HFFc6 (cell line): ENCODE measurements around the gene PGK2. TPM values are rescaled to one million over a fixed set of nuclear protein-coding genes. Genes with fewer than 3 reads are reported as not detected.

Experiments
- DNase-seq: peaks from one replicate; pipeline ENCODE4 v3.0.0-alpha.2; 2018
- H3K27ac Mint-ChIP-seq: 2 replicates; pipeline ENCODE4 v1.8.0; 2020; ENCODE audit warnings: mild to moderate bottlenecking, mixed read lengths
- H3K27me3 Mint-ChIP-seq: 2 replicates; pipeline ENCODE4 v1.8.0; 2021; ENCODE audit warnings: mild to moderate bottlenecking, moderate library complexity, mixed read lengths; ENCODE audit not compliant: insufficient read depth
- H3K36me3 Mint-ChIP-seq: 2 replicates; pipeline ENCODE4 v1.8.0; 2021; ENCODE audit warnings: low read depth, mixed read lengths
- H3K4me1 Mint-ChIP-seq: 2 replicates; pipeline ENCODE4 v1.8.0; 2020; ENCODE audit warnings: low read depth, mixed read lengths
- H3K4me3 Mint-ChIP-seq: 2 replicates; pipeline ENCODE4 v1.8.0; 2020; ENCODE audit warnings: mild to moderate bottlenecking, moderate library complexity, mixed read lengths
- H3K9me3 Mint-ChIP-seq: 2 replicates; pipeline ENCODE4 v1.8.0; 2020; ENCODE audit warnings: mild to moderate bottlenecking, mixed read lengths
- total RNA-seq, 6 experiments: library from RNA; stranded (reverse); fragmentation: NEBNext Ultra II Directional; extraction: Animal tissue kit (Norgen Biotek cat#: 25700); gene quantifications; 2 replicates in 1 of 6; 3 replicates in 5 of 6; pipeline ENCODE4 v1.2.3, GENCODE V29; 2021
- TF ChIP-seq, protein P1 (sequence below): fragments of 200-600 bp; sonication (generic); IDR thresholded peaks from 2 replicates; pipeline ENCODE4 v1.5.0; 2021; ENCODE audit warnings: antibody characterized with exemption, mild to moderate bottlenecking

The PGK2 gene
- total RNA-seq, 6 experiments from 2014 or later, result not detected

DNA sequence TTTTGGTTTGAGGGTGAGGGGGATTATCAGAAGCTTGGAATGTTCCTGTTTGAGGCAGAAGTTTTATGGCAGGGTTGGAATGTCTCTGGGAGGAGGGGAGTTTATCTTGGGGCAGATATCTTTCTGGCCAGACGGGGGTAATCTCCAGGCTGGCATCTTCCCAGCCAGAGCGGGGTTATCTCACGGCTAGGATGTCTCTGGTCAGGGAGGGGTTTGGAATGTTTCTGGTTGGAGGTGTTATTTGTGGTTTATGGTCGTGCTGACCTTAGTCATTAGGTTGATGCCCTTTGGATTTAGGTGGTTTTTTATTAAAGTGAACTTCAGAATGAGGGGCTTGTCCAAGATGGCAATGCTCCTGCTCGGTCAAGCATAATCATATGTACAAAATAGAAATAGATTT, 14.8 kb downstream of the PGK2 start:
- Mint-ChIP-seq H3K36me3 (peaks cover 7% of the 10 kb centered on the region), H3K27me3 (no peaks in the 10 kb centered on the region), H3K27ac (no peak overlapping the region), H3K4me1 (no peaks in the 10 kb centered on the region), H3K4me3 (no peak overlapping the region), H3K9me3 (peaks cover 28% of the 10 kb centered on the region)
- no peak for DNase-seq
- TF ChIP-seq, protein P1, sequence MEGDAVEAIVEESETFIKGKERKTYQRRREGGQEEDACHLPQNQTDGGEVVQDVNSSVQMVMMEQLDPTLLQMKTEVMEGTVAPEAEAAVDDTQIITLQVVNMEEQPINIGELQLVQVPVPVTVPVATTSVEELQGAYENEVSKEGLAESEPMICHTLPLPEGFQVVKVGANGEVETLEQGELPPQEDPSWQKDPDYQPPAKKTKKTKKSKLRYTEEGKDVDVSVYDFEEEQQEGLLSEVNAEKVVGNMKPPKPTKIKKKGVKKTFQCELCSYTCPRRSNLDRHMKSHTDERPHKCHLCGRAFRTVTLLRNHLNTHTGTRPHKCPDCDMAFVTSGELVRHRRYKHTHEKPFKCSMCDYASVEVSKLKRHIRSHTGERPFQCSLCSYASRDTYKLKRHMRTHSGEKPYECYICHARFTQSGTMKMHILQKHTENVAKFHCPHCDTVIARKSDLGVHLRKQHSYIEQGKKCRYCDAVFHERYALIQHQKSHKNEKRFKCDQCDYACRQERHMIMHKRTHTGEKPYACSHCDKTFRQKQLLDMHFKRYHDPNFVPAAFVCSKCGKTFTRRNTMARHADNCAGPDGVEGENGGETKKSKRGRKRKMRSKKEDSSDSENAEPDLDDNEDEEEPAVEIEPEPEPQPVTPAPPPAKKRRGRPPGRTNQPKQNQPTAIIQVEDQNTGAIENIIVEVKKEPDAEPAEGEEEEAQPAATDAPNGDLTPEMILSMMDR, result no peak

DNA sequence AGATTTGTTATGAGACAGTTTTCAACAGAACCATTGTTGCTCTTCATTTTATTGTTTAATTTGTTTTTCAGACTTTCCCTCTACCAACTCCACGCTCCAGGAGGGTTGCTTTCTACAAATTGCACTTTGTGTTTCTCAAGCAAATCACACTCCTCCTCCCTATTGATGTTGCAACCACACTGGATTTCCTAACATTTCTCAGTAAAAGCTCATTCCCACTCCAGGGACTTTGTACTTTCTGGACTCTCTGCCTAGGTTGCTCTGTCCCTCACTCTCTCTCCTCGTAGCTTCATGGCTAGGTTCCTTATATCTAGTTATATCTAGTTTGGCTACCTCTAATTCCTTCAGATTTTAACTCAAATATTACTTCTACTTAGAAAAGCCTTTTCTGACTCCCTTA, 20.3 kb downstream of the PGK2 start:
- Mint-ChIP-seq H3K27me3 (no peaks in the 10 kb centered on the region), H3K4me3 (no peak overlapping the region), H3K9me3 (peaks cover 20% of the 10 kb centered on the region), H3K36me3 (no peaks in the 10 kb centered on the region), H3K4me1 (no peaks in the 10 kb centered on the region), H3K27ac (no peak overlapping the region)
- TF ChIP-seq, protein P1, result no peak
- DNase-seq, result no peak

DNA sequence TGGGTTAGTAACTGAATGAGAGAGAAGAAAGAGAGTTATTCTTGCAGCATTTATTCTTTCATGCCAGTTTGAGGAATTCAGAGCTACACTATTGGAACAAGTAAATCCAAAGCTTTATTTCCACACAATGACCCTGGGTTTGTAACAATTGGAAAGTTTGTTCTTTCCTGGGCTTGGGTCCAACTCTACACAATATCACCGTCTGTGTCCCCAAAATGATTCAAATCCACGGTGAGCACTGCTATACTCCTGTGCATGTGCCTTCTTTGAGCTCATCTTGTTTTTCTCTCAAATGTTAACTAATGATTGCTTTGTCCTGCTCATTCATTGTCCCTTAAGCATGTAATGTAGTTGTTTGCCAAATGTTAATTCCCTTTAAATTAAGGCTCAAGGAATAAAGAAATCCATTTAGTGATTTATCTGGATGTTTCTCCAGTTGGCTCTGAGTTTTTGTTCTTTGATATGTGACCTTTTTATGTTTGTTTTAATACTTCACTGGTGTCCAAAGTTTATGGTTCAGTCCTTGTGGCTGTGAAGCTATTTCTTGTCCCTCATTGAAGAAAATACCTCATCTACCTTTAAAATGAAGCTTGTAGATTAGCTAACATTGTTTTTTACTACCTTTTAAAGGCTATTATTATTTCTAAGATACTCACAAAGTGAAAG, 22.4 kb downstream of the PGK2 start:
- Mint-ChIP-seq H3K9me3 (peaks cover 33% of the 10 kb centered on the region), H3K27me3 (no peaks in the 10 kb centered on the region; the same call in 1 of the 2 replicates), H3K36me3 (no peaks in the 10 kb centered on the region), H3K4me1 (no peaks in the 10 kb centered on the region), H3K27ac (no peak overlapping the region), H3K4me3 (no peak overlapping the region)
- TF ChIP-seq, protein P1, result no peak
- DNase-seq, result no peak

DNA sequence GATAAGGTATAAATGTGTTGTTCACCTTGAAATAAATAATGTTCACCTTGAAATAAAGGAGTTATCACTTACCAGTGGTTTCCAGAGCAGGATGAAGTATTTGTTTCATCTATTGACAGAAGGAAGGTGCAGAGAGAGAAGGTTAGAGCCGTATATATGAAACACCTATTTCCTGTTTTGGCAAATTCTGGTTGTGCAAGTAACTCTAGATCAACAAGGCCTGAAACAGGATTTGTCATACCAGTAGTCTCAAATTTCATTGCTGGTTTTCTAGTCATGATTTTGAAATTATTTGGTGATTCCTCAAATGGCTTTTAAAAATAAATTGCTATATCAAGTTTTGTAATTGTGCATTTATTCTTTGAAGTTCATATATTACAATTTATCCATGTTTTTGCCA, 42.8 kb downstream of the PGK2 start, which contains the start of gene CRISP3:
Gene CRISP3, minus strand, starts transcription at position 130 of the 400 bp plus-strand sequence. Its CDS starts 21 bp downstream, at position 109.
- H3K4me1 Mint-ChIP-seq, result no peaks in the 10 kb centered on the region
- H3K4me3 Mint-ChIP-seq, result no peak within 1 kb of the TSS
- peaks cover 17% of the 10 kb centered on the region for H3K9me3 Mint-ChIP-seq
- no peaks in the 10 kb centered on the region; the same call in 1 of the 2 replicates for H3K27me3 Mint-ChIP-seq
- no peak within 1 kb of the TSS for H3K27ac Mint-ChIP-seq
- TF ChIP-seq, protein P1, result no peak
- H3K36me3 Mint-ChIP-seq, result no peaks in the 10 kb centered on the region
- no peak for DNase-seq

DNA sequence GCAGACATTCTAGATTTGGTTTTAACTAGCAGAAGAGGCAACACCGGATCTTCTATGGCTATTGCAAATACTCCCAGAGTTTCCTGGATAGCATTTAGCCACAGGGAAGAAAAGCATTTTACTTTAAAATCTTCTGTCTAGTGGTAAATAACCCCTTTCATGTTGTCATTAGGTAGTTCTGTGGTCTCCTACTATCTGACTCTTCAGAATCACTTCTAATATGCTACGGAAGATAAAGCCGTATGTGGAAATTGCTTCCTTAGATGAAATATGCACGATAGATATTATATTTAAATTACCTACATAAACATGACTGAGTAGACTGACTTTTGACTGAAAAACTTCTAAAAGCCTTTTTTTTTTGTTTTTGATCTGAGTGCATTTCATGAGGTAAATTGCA, 43.7 kb downstream of the PGK2 start:
- TF ChIP-seq, protein P1, result no peak
- no peak overlapping the region for H3K27ac Mint-ChIP-seq
- H3K27me3 Mint-ChIP-seq, result no peaks in the 10 kb centered on the region; the same call in 1 of the 2 replicates
- no peak for DNase-seq
- peaks cover 12% of the 10 kb centered on the region for H3K9me3 Mint-ChIP-seq
- no peaks in the 10 kb centered on the region for H3K4me1 Mint-ChIP-seq
- no peak overlapping the region for H3K4me3 Mint-ChIP-seq
- H3K36me3 Mint-ChIP-seq, result no peaks in the 10 kb centered on the region
